ENCODE results near the gene SHISA8. TPM values are rescaled to one million over a fixed set of nuclear protein-coding genes. Genes with fewer than 3 reads are reported as not detected.
A peak's percentile ranks its signal among the peaks of the same experiment; 100 is the strongest.

The SHISA8 gene
- total and polyA plus RNA-seq, 8 donors: 0.15 TPM; not detected in 7

- no peak for TF ChIP-seq POLR2AphosphoS5 (IDR thresholded peaks at IDR 0.05)
- TF ChIP-seq CTCF (IDR thresholded peaks at IDR 0.05): no peak
- no peak for TF ChIP-seq POLR2A (IDR thresholded peaks at IDR 0.05)
- TF ChIP-seq EP300 (IDR thresholded peaks at IDR 0.05): no peak
- intact Hi-C loops (cut with DNase I; ENCODE audit: low total_unique reads): no loop called here
- DNase-seq: no peak
- WGBS, 5 donors: 17 to 40% (median 34%) methylated on average over 4 of the region's 4 CpGs
- Histone ChIP-seq H3K4me1 (peaks cover 11 to 70% (median 47%) of the 10 kb centered on the region in 4 donors), H3K36me3 (peaks cover 6 to 10% (median 7%) of the 10 kb centered on the region in 4 donors), H3K27me3 (no peaks in the 10 kb centered on the region), H3K9me3 (no peaks in the 10 kb centered on the region), H3K4me3 (no peak overlapping the region), H3K27ac (peak overlapping the region; percentile 24 to 80 (median 64))
Measured at GRCh38 chr22:41862160-41862529, 52.7 kb downstream of the SHISA8 start.

Small RNA genes within 50 kb of the gene (small RNA-seq; reads per million reads assigned to genes)
- 0.30 to 2.1 (median 1.5) reads per million in 4 donors for gene MIR33A

Other genes with a start within 250 kb of the SHISA8 start
- gene SNU13, start 226.2 kb downstream of the SHISA8 start, total RNA-seq: 100 to 1,000 TPM in 1 of 5 donors, 10 to 100 TPM in 4; 12.2 to 151 (median 60.7) TPM
- gene SNU13, start 226.2 kb downstream of the SHISA8 start, polyA plus RNA-seq: 100 to 1,000 TPM; 131 to 154 (median 152) TPM
- 10 to 100 TPM in 1 of 5 donors, 1 to 10 TPM in 2, not detected in 2; 1.7 to 15.2 (median 5.4) TPM for gene MEI1, start 215.6 kb downstream of the SHISA8 start, total RNA-seq
- gene MEI1, start 215.6 kb downstream of the SHISA8 start, polyA plus RNA-seq: 1 to 10 TPM; 1.6 to 3.7 (median 3.1) TPM
- gene CCDC134, start 114.4 kb downstream of the SHISA8 start, total RNA-seq: 10 to 100 TPM in 2 of 5 donors, 1 to 10 TPM in 2, not detected in 1; 4.9 to 16.5 (median 12.1) TPM
- gene CCDC134, start 114.4 kb downstream of the SHISA8 start, polyA plus RNA-seq: 1 to 10 TPM in 2 of 3 donors, not detected in 1; 1.6 to 2.5 TPM
- gene SREBF2, start 82.0 kb downstream of the SHISA8 start, total RNA-seq: 100 to 1,000 TPM in 1 of 5 donors, 10 to 100 TPM in 4; 41.3 to 159 (median 91.7) TPM
- gene SREBF2, start 82.0 kb downstream of the SHISA8 start, polyA plus RNA-seq: 10 to 100 TPM; 12.2 to 48.7 (median 29.8) TPM
- gene TNFRSF13C, start 11.7 kb upstream of the SHISA8 start, total RNA-seq: under 1 TPM in 2 of 5 donors, not detected in 3; 0.55 to 0.87 TPM
- gene TNFRSF13C, start 11.7 kb upstream of the SHISA8 start, polyA plus RNA-seq: 1 to 10 TPM in 1 of 3 donors, under 1 TPM in 1, not detected in 1; 0.31 to 1.1 TPM
- gene CENPM, start 32.1 kb upstream of the SHISA8 start, total RNA-seq: 10 to 100 TPM in 2 of 5 donors, 1 to 10 TPM in 2, not detected in 1; 6.1 to 64.3 (median 11.1) TPM
- 10 to 100 TPM; 15.1 to 22.5 (median 15.8) TPM for gene CENPM, start 32.1 kb upstream of the SHISA8 start, polyA plus RNA-seq
- gene SEPTIN3, start 54.4 kb upstream of the SHISA8 start, total RNA-seq: 1 to 10 TPM in 1 of 5 donors, under 1 TPM in 1, not detected in 3; 0.72 to 1.1 TPM
- gene SEPTIN3, start 54.4 kb upstream of the SHISA8 start, polyA plus RNA-seq: 1 to 10 TPM in 1 of 3 donors, under 1 TPM in 2; 0.61 to 1.4 (median 0.63) TPM
- 1 to 10 TPM in 2 of 5 donors, not detected in 3; 3.9 to 4.8 TPM for gene WBP2NL, start 83.7 kb upstream of the SHISA8 start, total RNA-seq
- 1 to 10 TPM; 1.2 TPM for gene WBP2NL, start 83.7 kb upstream of the SHISA8 start, polyA plus RNA-seq
- gene NAGA, start 155.7 kb upstream of the SHISA8 start, total RNA-seq: 10 to 100 TPM in 4 of 5 donors, 1 to 10 TPM in 1; 2.3 to 55.8 (median 24.2) TPM
- 1 to 10 TPM; 8.4 to 9.8 (median 9.5) TPM for gene NAGA, start 155.7 kb upstream of the SHISA8 start, polyA plus RNA-seq
- gene PHETA2, start 159.2 kb upstream of the SHISA8 start, total RNA-seq: 10 to 100 TPM; 12.9 to 30.1 (median 21.6) TPM
- gene PHETA2, start 159.2 kb upstream of the SHISA8 start, polyA plus RNA-seq: 10 to 100 TPM in 2 of 3 donors, 1 to 10 TPM in 1; 8.4 to 21.5 (median 17.3) TPM
- 10 to 100 TPM in 3 of 5 donors, 1 to 10 TPM in 2; 2.9 to 20.7 (median 12.1) TPM for gene SMDT1, start 164.6 kb upstream of the SHISA8 start, total RNA-seq
- 100 to 1,000 TPM; 101 to 232 (median 104) TPM for gene SMDT1, start 164.6 kb upstream of the SHISA8 start, polyA plus RNA-seq
- 10 to 100 TPM; 49.4 to 66.3 (median 59.4) TPM for gene NDUFA6, start 175.7 kb upstream of the SHISA8 start, total RNA-seq
- gene NDUFA6, start 175.7 kb upstream of the SHISA8 start, polyA plus RNA-seq: 100 to 1,000 TPM; 122 to 167 (median 143) TPM
- 10 to 100 TPM in 3 of 5 donors, under 1 TPM in 2; 0.72 to 22.8 (median 11.9) TPM for gene CYP2D6, start 215.7 kb upstream of the SHISA8 start, total RNA-seq
- 1 to 10 TPM in 2 of 3 donors, under 1 TPM in 1; 1.00 to 5.2 (median 1.5) TPM for gene CYP2D6, start 215.7 kb upstream of the SHISA8 start, polyA plus RNA-seq

Data from stomach (tissue), 9 donors.